H1 (cell line): ENCODE results near the gene NMT1. TPM values are rescaled to one million over a fixed set of nuclear protein-coding genes. Genes with fewer than 3 reads are reported as not detected.

Source experiments
- CTCF ChIA-PET: fragments of 300-600 bp; sonication (Branson Sonifier 250); formaldehyde crosslinking; loops from one replicate; lab custom pipeline; 2021; ENCODE audit not compliant: partially characterized antibody; lab: Charles Lee
- POLR2A ChIA-PET: fragments of 300-600 bp; sonication (Branson Sonifier 250); formaldehyde crosslinking; loops from one replicate; lab custom pipeline; 2021; ENCODE audit warnings: inconsistent platforms; ENCODE audit not compliant: partially characterized antibody; lab: Charles Lee
- DNase-seq, 2 experiments: peaks; one replicate each; pipeline versions ENCODE4 v3.0.0 to v3.0.0-alpha.2; 2010 to 2022; ENCODE audit warnings: low spot score in 2 of 2, low read depth in 1 of 2, mixed read lengths in 1 of 2
- FAIRE-seq: peaks from 2 replicates; lab custom pipeline; 2011; peaks lifted over from hg19 to GRCh38; lab: Jason Lieb, UNC
- H2AFZ ChIP-seq: 2 replicates; pipeline ENCODE4 v1.8.1; 2012; ENCODE audit warnings: low read length, inconsistent platforms
- H2AK5ac ChIP-seq: 2 replicates; pipeline ENCODE4 v1.6.1; 2013; ENCODE audit warnings: low read depth, low read length
- H2BK120ac ChIP-seq: replicated peaks from 2 replicates; pipeline ENCODE3; 2013; ENCODE audit warnings: low read depth, low read length, inconsistent platforms
- H2BK12ac ChIP-seq: 2 replicates; pipeline ENCODE4 v1.6.1; 2013; ENCODE audit warnings: low read depth, low read length
- H2BK15ac ChIP-seq: 2 replicates; pipeline ENCODE4 v1.6.1; 2013; ENCODE audit warnings: low read length
- H2BK20ac ChIP-seq: 2 replicates; pipeline ENCODE4 v1.6.1; 2013; ENCODE audit warnings: low read length
- H2BK5ac ChIP-seq: 2 replicates; pipeline ENCODE4 v1.6.1; 2013; ENCODE audit warnings: low read depth, low read length
- H3K14ac ChIP-seq: 2 replicates; pipeline ENCODE4 v1.6.1; 2013; ENCODE audit warnings: inconsistent platforms; ENCODE audit not compliant: insufficient read length
- H3K18ac ChIP-seq: 2 replicates; pipeline ENCODE4 v1.6.1; 2013; ENCODE audit warnings: low read length; ENCODE audit errors: extremely low read depth
- H3K23ac ChIP-seq: 2 replicates; pipeline ENCODE4 v1.6.1; 2013; ENCODE audit warnings: inconsistent platforms; ENCODE audit not compliant: insufficient read length
- H3K23me2 ChIP-seq: 2 replicates; pipeline ENCODE4 v1.6.1; 2013; ENCODE audit warnings: low read depth, low read length
- H3K27ac ChIP-seq: 2 replicates; pipeline ENCODE4 v1.6.1; 2011; ENCODE audit warnings: low read depth, low read length, inconsistent platforms
- H3K27me3 ChIP-seq, 4 experiments: replicated peaks in 1 of 4; 1 replicate in 1 of 4; 2 replicates in 3 of 4; pipeline versions ENCODE4 v1.6.1 to v1.8.1; 2011 to 2013; ENCODE audit warnings: low read length in 3 of 4, mild to moderate bottlenecking in 3 of 4, inconsistent platforms in 2 of 4, mixed read lengths in 2 of 4, moderate library complexity in 1 of 4; ENCODE audit not compliant: control insufficient read depth in 3 of 4, insufficient read depth in 3 of 4; ENCODE audit errors: extremely low read depth in 1 of 4
- H3K36me3 ChIP-seq, 4 experiments: 2 replicates each; pipeline versions ENCODE4 v1.6.1 to v1.8.1; 2011 to 2013; ENCODE audit warnings: mild to moderate bottlenecking in 4 of 4, low read length in 3 of 4, moderate library complexity in 2 of 4, control low read depth in 1 of 4, inconsistent platforms in 1 of 4; ENCODE audit not compliant: insufficient read depth in 4 of 4, control insufficient read depth in 2 of 4
- H3K4ac ChIP-seq: replicated peaks from 2 replicates; pipeline ENCODE3; 2013; ENCODE audit warnings: low read length, low read depth, mixed read lengths, inconsistent platforms; ENCODE audit not compliant: insufficient read length
- H3K4me1 ChIP-seq, 4 experiments: replicated peaks in 1 of 4; 1 replicate in 1 of 4; 2 replicates in 3 of 4; pipeline versions ENCODE4 v1.6.1 to v1.8.1; 2011 to 2013; ENCODE audit warnings: low read length in 3 of 4, inconsistent platforms in 2 of 4, mixed read lengths in 1 of 4; ENCODE audit not compliant: insufficient read depth in 4 of 4, control insufficient read depth in 3 of 4
- H3K4me2 ChIP-seq, 2 experiments: 2 replicates each; pipeline versions ENCODE4 v1.6.1 to v1.8.1; 2011 to 2013; ENCODE audit warnings: low read depth in 2 of 2, low read length in 2 of 2, control low read depth in 1 of 2, inconsistent platforms in 1 of 2, mild to moderate bottlenecking in 1 of 2; ENCODE audit not compliant: insufficient read depth in 1 of 2
- H3K4me3 ChIP-seq, 4 experiments: fragments of 200-600, 300-600 bp in 1 of 4; sonication (generic), shearing (Covaris generic), sonication (Bioruptor Twin) in 1 of 4; 2 replicates each; pipeline versions ENCODE4 v1.5.1 to v1.8.1; 2011 to 2016; ENCODE audit warnings: low read length in 4 of 4, low read depth in 3 of 4, control low read depth in 2 of 4, inconsistent platforms in 2 of 4, mild to moderate bottlenecking in 2 of 4, mixed read lengths in 1 of 4, moderate library complexity in 1 of 4; ENCODE audit not compliant: insufficient read depth in 2 of 4; ENCODE audit errors: extremely low read depth in 1 of 4
- H3K56ac ChIP-seq: replicated peaks from 2 replicates; pipeline ENCODE3; 2013; ENCODE audit warnings: low read depth, mild to moderate bottlenecking, mixed read lengths, low read length, inconsistent platforms; ENCODE audit not compliant: insufficient read length
- H3K79me1 ChIP-seq: 2 replicates; pipeline ENCODE4 v1.6.1; 2013; ENCODE audit warnings: low read depth, low read length, control low read depth
- H3K79me2 ChIP-seq, 2 experiments: 2 replicates each; pipeline versions ENCODE4 v1.6.1 to v1.8.1; 2012 to 2013; ENCODE audit warnings: low read length in 2 of 2, mild to moderate bottlenecking in 2 of 2, inconsistent platforms in 1 of 2; ENCODE audit not compliant: insufficient read depth in 2 of 2, control insufficient read depth in 1 of 2
- H3K9ac ChIP-seq, 4 experiments: replicated peaks in 1 of 4; 1 replicate in 1 of 4; 2 replicates in 3 of 4; pipeline versions ENCODE4 v1.6.1 to v1.8.1; 2011 to 2013; ENCODE audit warnings: low read depth in 3 of 4, low read length in 3 of 4, control low read depth in 2 of 4, mild to moderate bottlenecking in 2 of 4, moderate library complexity in 2 of 4, inconsistent platforms in 1 of 4; ENCODE audit errors: extremely low read depth in 1 of 4
- H3K9me3 ChIP-seq, 2 experiments: 2 replicates each; pipeline versions ENCODE4 v1.6.1 to v1.8.1; 2012 to 2013; ENCODE audit warnings: mild to moderate bottlenecking in 2 of 2, moderate library complexity in 2 of 2, control low read depth in 1 of 2, inconsistent platforms in 1 of 2, low read depth in 1 of 2, low read length in 1 of 2, mixed read lengths in 1 of 2; ENCODE audit not compliant: insufficient read depth in 2 of 2
- H4K20me1 ChIP-seq, 2 experiments: replicated peaks in 1 of 2; 2 replicates each; pipeline versions ENCODE3 to v1.8.1; 2011 to 2013; ENCODE audit warnings: inconsistent platforms in 2 of 2, low read length in 2 of 2, mild to moderate bottlenecking in 1 of 2; ENCODE audit not compliant: insufficient read depth in 2 of 2, control insufficient read depth in 1 of 2
- H4K5ac ChIP-seq: 2 replicates; pipeline ENCODE4 v1.6.1; 2013; ENCODE audit warnings: low read length, low read depth, mixed read lengths, inconsistent platforms; ENCODE audit not compliant: insufficient read length
- H4K8ac ChIP-seq: 2 replicates; pipeline ENCODE4 v1.8.0; 2013; ENCODE audit warnings: mild to moderate bottlenecking, moderate library complexity, low read length, inconsistent platforms; ENCODE audit not compliant: insufficient read depth; ENCODE audit errors: extremely low read depth
- H4K91ac ChIP-seq: replicated peaks from 2 replicates; pipeline ENCODE3; 2013; ENCODE audit warnings: low read length, mixed read lengths, inconsistent platforms; ENCODE audit not compliant: insufficient read length
- ATF2 ChIP-seq: IDR thresholded peaks from 2 replicates; pipeline ENCODE4 v1.6.1; 2012; ENCODE audit warnings: low read length, inconsistent platforms
- CBX5 ChIP-seq: fragments of 300-800, 300-1000 bp; sonication (generic); IDR thresholded peaks from 2 replicates; pipeline ENCODE4 v1.7.1; 2016; ENCODE audit warnings: antibody characterized with exemption, low read length, low read depth
- CBX8 ChIP-seq: fragments of 300-800, 300-1000 bp; sonication (generic); IDR thresholded peaks from 2 replicates; pipeline ENCODE4 v1.7.1; 2016; ENCODE audit warnings: low read depth, low read length, borderline replicate concordance
- JUN ChIP-seq: IDR thresholded peaks from 2 replicates; pipeline ENCODE4 v1.6.1; 2011; ENCODE audit warnings: low read depth, mild to moderate bottlenecking, improper control_type of control experiment, low read length
- KDM4A ChIP-seq: IDR thresholded peaks from one replicate; pipeline ENCODE4 v1.7.1; 2012; ENCODE audit warnings: low read depth, mild to moderate bottlenecking, moderate library complexity, low read length, inconsistent platforms; ENCODE audit not compliant: severe bottlenecking
- KDM5A ChIP-seq: fragments of 200-600 bp; IDR thresholded peaks from 2 replicates; pipeline ENCODE4 v1.7.1; 2012; ENCODE audit warnings: mild to moderate bottlenecking, low read length, inconsistent platforms, mixed read lengths
- SP4 ChIP-seq: IDR thresholded peaks from 2 replicates; pipeline ENCODE4 v1.6.1; 2012; ENCODE audit warnings: low read length, inconsistent platforms
- SRF ChIP-seq: IDR thresholded peaks from 2 replicates; pipeline ENCODE4 v1.6.1; 2011; ENCODE audit warnings: mild to moderate bottlenecking, low read depth, low read length, moderate library complexity
- TAF1 ChIP-seq: IDR thresholded peaks from 2 replicates; pipeline ENCODE4 v1.6.1; 2011; ENCODE audit warnings: mild to moderate bottlenecking, low read depth, low read length
- TBP ChIP-seq: IDR thresholded peaks from 2 replicates; pipeline ENCODE4 v1.6.1; 2011; ENCODE audit warnings: low read depth, low read length, improper control_type of control experiment
- YY1 ChIP-seq: IDR thresholded peaks from 2 replicates; pipeline ENCODE4 v1.6.1; 2011; ENCODE audit warnings: low read depth, mild to moderate bottlenecking, low read length
- ZNF274 ChIP-seq: IDR thresholded peaks from 2 replicates; pipeline ENCODE4 v1.7.0; 2012; ENCODE audit warnings: low read length, borderline replicate concordance; ENCODE audit errors: extremely low read depth
- WGBS, 2 experiments: shearing (Covaris generic) in 1 of 2; methylation state at CpG; one replicate each; pipeline versions ENCODE4 v1.1.6 to v1.1.7; 2013 to 2015; ENCODE audit warnings: low lambda C conversion rate in 2 of 2, mixed read lengths in 2 of 2, inconsistent platforms in 1 of 2, low coverage in 1 of 2, missing lambda C conversion rate in 1 of 2; ENCODE audit not compliant: insufficient replicate concordance in 2 of 2, insufficient coverage in 1 of 2, insufficient read length in 1 of 2; ENCODE audit errors: extremely low coverage in 1 of 2, missing lambda C conversion rate in 1 of 2; 5-methylcytosine and 5-hydroxymethylcytosine counted together
- polyA plus RNA-seq, 7 experiments: library from polyadenylated mRNA; depleted of rRNA in 3 of 7; stranded (reverse) in 5 of 7; unstranded in 2 of 7; fragments of >200 nt in 5 of 7; fragments of 200-250 nt in 2 of 7; gene quantifications; 1 replicate in 5 of 7; 2 replicates in 1 of 7; 4 replicates in 1 of 7; pipeline versions ENCODE4 v1.2.1 to v1.2.3, GENCODE V29; 2011 to 2013; ENCODE audit warnings: missing spikeins in 2 of 7, mixed read lengths in 2 of 7
- total RNA-seq: library from RNA; stranded (reverse); fragmentation: NEBNext Ultra II Directional; extraction: Animal tissue kit (Norgen Biotek cat#: 25700); gene quantifications from 2 replicates; pipeline ENCODE4 v1.2.1, GENCODE V29; 2021

The NMT1 gene
- total and polyA plus RNA-seq, 2 of the 8 experiments (the other 6 are each of a cell fraction or from before 2014, with no cell fraction given) = 42.9 to 149 TPM

GRCh38 chr17:45111850-45112249 lies 50.7 kb downstream of the NMT1 start:
- WGBS, 2 experiments = 93% methylated on average over 10 of the region's 11 CpGs; no CpG with 5 or more reads in 1 of the 2 experiments
- Histone ChIP-seq H2BK120ac (no peak overlapping the region), H3K14ac (no peak overlapping the region), H3K23me2 (no peaks in the 10 kb centered on the region), H3K18ac (no peak overlapping the region), H3K56ac (no peak overlapping the region), H3K79me1 (no peaks in the 10 kb centered on the region; the same call in 1 of the 2 replicates), H3K27ac (no peak overlapping the region), H3K9me3 (no peaks in the 10 kb centered on the region), H2BK15ac (no peak overlapping the region), H3K4ac (no peak overlapping the region), H3K9ac (no peak overlapping the region), H3K4me3 (no peak overlapping the region), H2AK5ac (no peak overlapping the region), H3K23ac (no peak overlapping the region), H4K20me1 (peaks cover 4 to 6% of the 10 kb centered on the region in 2 experiments), H3K79me2 (no peaks in the 10 kb centered on the region), H4K91ac (no peak overlapping the region), H3K4me1 (peaks cover 0 to 9% (median 4%) of the 10 kb centered on the region in 4 experiments; a peak in 3 of 7 replicates), H3K4me2 (no peak overlapping the region), H2BK12ac (no peak overlapping the region), H3K27me3 (no peaks in the 10 kb centered on the region), H2BK20ac (no peak overlapping the region), H4K8ac (no peak overlapping the region), H2BK5ac (no peak overlapping the region), H4K5ac (no peak overlapping the region), H3K36me3 (peaks cover 7 to 19% (median 11%) of the 10 kb centered on the region in 4 experiments), H2AFZ (no peak overlapping the region)
- no peak for DNase-seq
- FAIRE-seq = no peak
- POLR2A ChIA-PET = interaction anchor here (0.6 to 1.4 kb wide), 8 partner anchors 9 to 370 kb away, joined by 3 to 7 read pairs (median 4); partner anchors contain the start of genes HEXIM1 and NMT1
- CTCF ChIA-PET = interaction anchor here (1.2 to 2.4 kb wide), 7 partner anchors 8 to 192 kb away, joined by 3 to 25 read pairs (median 5); partner anchors contain the start of gene ACBD4
- TF ChIP-seq TAF1 (no peak), CBX8 (no peak), YY1 (no peak), ZNF274 (no peak), CBX5 (no peak), KDM4A (no peak), TBP (no peak), SP4 (no peak), ATF2 (no peak), SRF (no peak), KDM5A (no peak), JUN (no peak)
